ENCODE data around the gene GSDME.

Gene GSDME

GRCh38 chr7:24783698-24784097 is 26.4 kb upstream of the GSDME start:
- no peak overlapping the region for H2BK12ac ChIP-seq (ENCODE audit: low read length)
- no peak overlapping the region for H2AFZ ChIP-seq (ENCODE audit: insufficient read depth, low read length, poor library complexity)
- H3K4ac ChIP-seq (ENCODE audit: low read depth, low read length) = no peak overlapping the region
- no CpG with 5 or more reads among the region's 2 CpGs for WGBS (ENCODE audit: extremely low coverage, insufficient coverage, insufficient read length)
- no peaks in the 10 kb centered on the region for H3K36me3 ChIP-seq (ENCODE audit: control insufficient read depth in 1 of 2, insufficient read depth in 2 of 2, low read length in 2 of 2)
- H3K23ac ChIP-seq (ENCODE audit: low read length) = no peak overlapping the region
- no peak overlapping the region for H3K14ac ChIP-seq (ENCODE audit: low read length)
- H2BK5ac ChIP-seq (ENCODE audit: low read depth, low read length, poor library complexity) = no peak overlapping the region
- no peaks in the 10 kb centered on the region for H3K79me1 ChIP-seq (ENCODE audit: low read length)
- no peak overlapping the region for H3K9ac ChIP-seq (ENCODE audit: low read length)
- no peak overlapping the region for H2BK120ac ChIP-seq (ENCODE audit: insufficient read depth, low read length, poor library complexity)
- no peak overlapping the region for H4K12ac ChIP-seq (ENCODE audit: low read depth, low read length)
- peaks cover 2% of the 10 kb centered on the region for H3K9me3 ChIP-seq (ENCODE audit: insufficient read depth, low read depth, low read length)
- no peaks in the 10 kb centered on the region for H3K79me2 ChIP-seq (ENCODE audit: control insufficient read depth, insufficient read depth, low read length, poor library complexity)
- H3K4me2 ChIP-seq (ENCODE audit: low read length) = no peak overlapping the region
- no peak overlapping the region for H3K27ac ChIP-seq (ENCODE audit: low read depth, low read length)
- no peaks in the 10 kb centered on the region for H3K27me3 ChIP-seq (ENCODE audit: insufficient read depth, low read length)
- no peak overlapping the region for H4K8ac ChIP-seq (ENCODE audit: low read depth, low read length)
- no peak overlapping the region for H3K18ac ChIP-seq (ENCODE audit: low read length)
- H3K4me1 ChIP-seq (ENCODE audit: control insufficient read depth in 1 of 2, insufficient read depth in 2 of 2, low read length in 2 of 2) = no peaks in the 10 kb centered on the region
- DNase-seq = no peak
- no peak overlapping the region for H4K91ac ChIP-seq (ENCODE audit: low read depth, low read length)
- no peak overlapping the region for H2AK5ac ChIP-seq (ENCODE audit: low read length)
- H3K4me3 ChIP-seq (ENCODE audit: low read depth, low read length) = no peak overlapping the region

GRCh38 chr7:24781106-24781505 is 23.8 kb upstream of the GSDME start:
- no peak overlapping the region for H4K8ac ChIP-seq (ENCODE audit: low read depth, low read length)
- no peaks in the 10 kb centered on the region for H3K27me3 ChIP-seq (ENCODE audit: insufficient read depth, low read length)
- H2AFZ ChIP-seq (ENCODE audit: insufficient read depth, low read length, poor library complexity) = no peak overlapping the region
- H2BK12ac ChIP-seq (ENCODE audit: low read length) = no peak overlapping the region
- no peaks in the 10 kb centered on the region for H3K79me2 ChIP-seq (ENCODE audit: control insufficient read depth, insufficient read depth, low read length, poor library complexity)
- no peak overlapping the region for H2AK5ac ChIP-seq (ENCODE audit: low read length)
- WGBS (ENCODE audit: extremely low coverage, insufficient coverage, insufficient read length) = no CpG with 5 or more reads among the region's 4 CpGs
- H2BK120ac ChIP-seq (ENCODE audit: insufficient read depth, low read length, poor library complexity) = no peak overlapping the region
- DNase-seq = no peak
- H3K4me3 ChIP-seq (ENCODE audit: low read depth, low read length) = no peak overlapping the region
- no peak overlapping the region for H4K12ac ChIP-seq (ENCODE audit: low read depth, low read length)
- no peaks in the 10 kb centered on the region for H3K9me3 ChIP-seq (ENCODE audit: insufficient read depth, low read depth, low read length)
- H3K23ac ChIP-seq (ENCODE audit: low read length) = no peak overlapping the region
- H3K79me1 ChIP-seq (ENCODE audit: low read length) = no peaks in the 10 kb centered on the region
- H3K4me2 ChIP-seq (ENCODE audit: low read length) = no peak overlapping the region
- no peak overlapping the region for H3K18ac ChIP-seq (ENCODE audit: low read length)
- H3K4me1 ChIP-seq (ENCODE audit: control insufficient read depth in 1 of 2, insufficient read depth in 2 of 2, low read length in 2 of 2) = no peaks in the 10 kb centered on the region
- H3K27ac ChIP-seq (ENCODE audit: low read depth, low read length) = no peak overlapping the region
- no peak overlapping the region for H3K14ac ChIP-seq (ENCODE audit: low read length)
- no peak overlapping the region for H2BK5ac ChIP-seq (ENCODE audit: low read depth, low read length, poor library complexity)
- H3K9ac ChIP-seq (ENCODE audit: low read length) = no peak overlapping the region
- no peak overlapping the region for H3K4ac ChIP-seq (ENCODE audit: low read depth, low read length)
- H3K36me3 ChIP-seq (ENCODE audit: control insufficient read depth in 1 of 2, insufficient read depth in 2 of 2, low read length in 2 of 2) = no peaks in the 10 kb centered on the region
- H4K91ac ChIP-seq (ENCODE audit: low read depth, low read length) = no peak overlapping the region

- H3K4me3 ChIP-seq (ENCODE audit: low read depth, low read length) = no peak overlapping the region
- no peak overlapping the region for H2BK120ac ChIP-seq (ENCODE audit: insufficient read depth, low read length, poor library complexity)
- no peak overlapping the region for H2BK5ac ChIP-seq (ENCODE audit: low read depth, low read length, poor library complexity)
- no peak overlapping the region for H4K91ac ChIP-seq (ENCODE audit: low read depth, low read length)
- no peak overlapping the region for H4K12ac ChIP-seq (ENCODE audit: low read depth, low read length)
- no peak overlapping the region for H2BK12ac ChIP-seq (ENCODE audit: low read length)
- no peak overlapping the region for H3K4me2 ChIP-seq (ENCODE audit: low read length)
- H3K18ac ChIP-seq (ENCODE audit: low read length) = no peak overlapping the region
- no peak overlapping the region for H3K14ac ChIP-seq (ENCODE audit: low read length)
- no peaks in the 10 kb centered on the region for H3K9me3 ChIP-seq (ENCODE audit: insufficient read depth, low read depth, low read length)
- H3K79me1 ChIP-seq (ENCODE audit: low read length) = no peaks in the 10 kb centered on the region
- H4K8ac ChIP-seq (ENCODE audit: low read depth, low read length) = no peak overlapping the region
- H3K4ac ChIP-seq (ENCODE audit: low read depth, low read length) = no peak overlapping the region
- H3K23ac ChIP-seq (ENCODE audit: low read length) = no peak overlapping the region
- no peaks in the 10 kb centered on the region for H3K4me1 ChIP-seq (ENCODE audit: control insufficient read depth in 1 of 2, insufficient read depth in 2 of 2, low read length in 2 of 2)
- DNase-seq = no peak
- no peak overlapping the region for H3K27ac ChIP-seq (ENCODE audit: low read depth, low read length)
- no peak overlapping the region for H2AK5ac ChIP-seq (ENCODE audit: low read length)
- no CpG with 5 or more reads among the region's 2 CpGs for WGBS (ENCODE audit: extremely low coverage, insufficient coverage, insufficient read length)
- H3K36me3 ChIP-seq (ENCODE audit: control insufficient read depth in 1 of 2, insufficient read depth in 2 of 2, low read length in 2 of 2) = no peaks in the 10 kb centered on the region
- no peaks in the 10 kb centered on the region for H3K27me3 ChIP-seq (ENCODE audit: insufficient read depth, low read length)
- H3K9ac ChIP-seq (ENCODE audit: low read length) = no peak overlapping the region
- no peak overlapping the region for H2AFZ ChIP-seq (ENCODE audit: insufficient read depth, low read length, poor library complexity)
- H3K79me2 ChIP-seq (ENCODE audit: control insufficient read depth, insufficient read depth, low read length, poor library complexity) = no peaks in the 10 kb centered on the region
Measured at GRCh38 chr7:24779283-24779655, 22.0 kb upstream of the GSDME start.

GRCh38 chr7:24778543-24779282 is 21.4 kb upstream of the GSDME start:
- H3K23ac ChIP-seq (ENCODE audit: low read length) = no peak overlapping the region
- H4K91ac ChIP-seq (ENCODE audit: low read depth, low read length) = no peak overlapping the region
- no peak overlapping the region for H3K4me2 ChIP-seq (ENCODE audit: low read length)
- H2AFZ ChIP-seq (ENCODE audit: insufficient read depth, low read length, poor library complexity) = no peak overlapping the region
- no peak overlapping the region for H2BK5ac ChIP-seq (ENCODE audit: low read depth, low read length, poor library complexity)
- H3K18ac ChIP-seq (ENCODE audit: low read length) = no peak overlapping the region
- H3K4me3 ChIP-seq (ENCODE audit: low read depth, low read length) = no peak overlapping the region
- H2AK5ac ChIP-seq (ENCODE audit: low read length) = no peak overlapping the region
- H4K8ac ChIP-seq (ENCODE audit: low read depth, low read length) = no peak overlapping the region
- H3K9me3 ChIP-seq (ENCODE audit: insufficient read depth, low read depth, low read length) = no peaks in the 10 kb centered on the region
- H3K4me1 ChIP-seq (ENCODE audit: control insufficient read depth in 1 of 2, insufficient read depth in 2 of 2, low read length in 2 of 2) = no peaks in the 10 kb centered on the region
- H2BK120ac ChIP-seq (ENCODE audit: insufficient read depth, low read length, poor library complexity) = no peak overlapping the region
- no CpG with 5 or more reads among the region's 9 CpGs for WGBS (ENCODE audit: extremely low coverage, insufficient coverage, insufficient read length)
- H3K4ac ChIP-seq (ENCODE audit: low read depth, low read length) = no peak overlapping the region
- H3K79me2 ChIP-seq (ENCODE audit: control insufficient read depth, insufficient read depth, low read length, poor library complexity) = no peaks in the 10 kb centered on the region
- no peaks in the 10 kb centered on the region for H3K79me1 ChIP-seq (ENCODE audit: low read length)
- no peak overlapping the region for H3K14ac ChIP-seq (ENCODE audit: low read length)
- no peak overlapping the region for H2BK12ac ChIP-seq (ENCODE audit: low read length)
- peak in 1 of 2 donors; percentile 47 for DNase-seq
- H3K27me3 ChIP-seq (ENCODE audit: insufficient read depth, low read length) = no peaks in the 10 kb centered on the region
- H3K36me3 ChIP-seq (ENCODE audit: control insufficient read depth in 1 of 2, insufficient read depth in 2 of 2, low read length in 2 of 2) = no peaks in the 10 kb centered on the region
- H4K12ac ChIP-seq (ENCODE audit: low read depth, low read length) = no peak overlapping the region
- no peak overlapping the region for H3K27ac ChIP-seq (ENCODE audit: low read depth, low read length)
- no peak overlapping the region for H3K9ac ChIP-seq (ENCODE audit: low read length)

All from trophoblast cell (in vitro differentiated cells and primary cell).